DMS79 treated with DMSO at 0.1 percent for 48 hours (cell line): ENCODE data around the gene ANGPT4.
"Not testable (repeated sequence)": the region's sequence is repeated elsewhere in the genome, so short reads cannot be mapped to it uniquely, and the experiment has no call there.

Experiments used
- DNase-seq: peaks from one replicate; lab custom pipeline; 2025; lab: John Stamatoyannopoulos, UW

The ANGPT4 gene

GRCh38 chr20:905396-905961, 10.7 kb downstream of the ANGPT4 start:
- DNase-seq, result no peak

GRCh38 chr20:904039-904545, 12.0 kb downstream of the ANGPT4 start:
- DNase-seq, result no peak

- not testable (repeated sequence) for DNase-seq
These were observed 18.7 kb downstream of the ANGPT4 start for GRCh38 chr20:897436-897835.

GRCh38 chr20:896501-897025, 19.6 kb downstream of the ANGPT4 start:
- no peak for DNase-seq

- not testable (repeated sequence) for DNase-seq
These were observed 23.8 kb downstream of the ANGPT4 start for GRCh38 chr20:892371-892770.

- DNase-seq, result peak; percentile 82
These were observed 24.4 kb downstream of the ANGPT4 start for GRCh38 chr20:891706-892080.

GRCh38 chr20:891058-891705, 25.0 kb downstream of the ANGPT4 start:
- DNase-seq, result peak; percentile 66

GRCh38 chr20:890666-891057, 25.5 kb downstream of the ANGPT4 start:
- DNase-seq, result no peak

- DNase-seq, result no peak
These were observed 26.1 kb downstream of the ANGPT4 start for GRCh38 chr20:889932-890463.

GRCh38 chr20:889106-889505, 27.0 kb downstream of the ANGPT4 start:
- no peak for DNase-seq

- DNase-seq, result no peak
These were observed 28.1 kb downstream of the ANGPT4 start for GRCh38 chr20:888057-888456.

GRCh38 chr20:887137-887536, 29.0 kb downstream of the ANGPT4 start:
- no peak for DNase-seq

GRCh38 chr20:884983-885952, 30.9 kb downstream of the ANGPT4 start:
- DNase-seq, result peak; percentile 40

GRCh38 chr20:881783-882144, 34.4 kb downstream of the ANGPT4 start:
- DNase-seq, result no peak

- DNase-seq, result no peak
These were observed 34.9 kb downstream of the ANGPT4 start for GRCh38 chr20:881051-881782.

- no peak for DNase-seq
These were observed 36.5 kb downstream of the ANGPT4 start for GRCh38 chr20:879626-880025.

GRCh38 chr20:878511-879307, 37.4 kb downstream of the ANGPT4 start:
- no peak for DNase-seq

- DNase-seq, result no peak
These were observed 38.3 kb downstream of the ANGPT4 start for GRCh38 chr20:877814-878213.

GRCh38 chr20:875115-875514, 41.0 kb downstream of the ANGPT4 start:
- no peak for DNase-seq

- DNase-seq, result no peak
These were observed 42.1 kb downstream of the ANGPT4 start for GRCh38 chr20:873875-874607.
